HG02798 (cell line): Measurements from ENCODE around the gene MPC1L.

Experiments used
- ATAC-seq: cut with Tn5 transposase; IDR thresholded peaks from one replicate; pipeline ENCODE4 v1.9.1; 2021; ENCODE audit warnings: mild to moderate bottlenecking; ENCODE audit not compliant: unreplicated experiment, poor library complexity

MPC1L gene

DNA sequence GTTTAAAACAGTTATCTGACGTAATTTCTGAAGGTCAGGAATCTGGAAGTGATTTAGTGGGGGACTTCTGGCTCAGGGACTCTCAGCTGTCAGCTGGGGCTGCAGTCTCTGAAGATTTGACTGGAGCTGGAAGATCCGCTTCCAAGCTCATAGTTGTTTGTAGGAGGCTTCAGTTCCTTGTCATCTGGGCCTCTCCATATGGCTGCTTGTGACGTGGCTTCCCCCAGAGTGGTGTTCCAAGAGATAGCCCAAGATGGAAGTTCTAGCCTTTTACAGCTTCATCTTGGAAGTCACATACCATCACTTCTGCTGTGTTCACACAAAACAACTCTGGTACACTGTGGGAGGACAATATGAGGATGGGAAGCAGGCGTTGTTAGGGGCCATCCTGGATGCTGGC is 2.1 kb downstream of the MPC1L start:
- no peak for ATAC-seq

DNA sequence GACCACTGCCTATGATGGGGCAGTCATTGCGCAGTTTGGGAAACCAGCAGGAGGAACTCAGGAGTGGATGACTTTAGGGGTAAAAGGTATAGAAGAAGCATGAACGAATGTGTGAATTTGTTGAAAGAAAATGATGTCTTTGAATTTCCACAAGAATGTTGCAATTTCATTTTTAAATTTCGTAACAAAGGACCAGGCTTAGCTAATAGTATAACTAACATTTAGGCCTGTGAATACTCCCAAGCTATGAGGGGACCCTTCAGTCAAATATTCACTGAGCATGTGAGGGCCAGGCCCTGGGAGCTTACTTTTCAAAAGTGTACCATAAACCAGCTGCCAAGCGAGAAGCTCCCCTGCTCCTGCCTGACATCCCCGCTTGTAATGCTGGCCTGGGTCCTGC is 5.3 kb downstream of the MPC1L start:
- no peak for ATAC-seq

GRCh38 chrX:40632199-40632598 is 9.0 kb downstream of the MPC1L start:
- no peak for ATAC-seq

- no peak for ATAC-seq
Observed at GRCh38 chrX:40637687-40638086, 14.5 kb downstream of the MPC1L start.

DNA sequence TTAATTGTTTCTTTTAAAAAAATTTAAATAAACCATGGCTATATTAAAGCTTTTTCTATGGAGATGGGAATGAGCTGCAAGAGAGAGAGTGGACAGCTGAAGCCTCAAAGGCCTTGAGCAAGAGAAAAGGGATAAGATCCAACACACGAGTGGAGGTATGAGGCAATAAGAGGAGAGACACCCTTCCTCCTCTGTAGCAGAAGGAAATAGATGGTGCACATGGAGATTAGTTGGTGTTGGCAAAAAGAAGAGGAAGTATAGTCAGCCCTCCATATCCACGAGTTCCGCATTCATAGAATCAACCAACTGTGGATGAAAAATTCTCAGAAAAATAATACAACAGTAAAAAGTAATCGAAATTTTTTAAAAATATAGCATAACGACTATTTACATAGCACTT is 20.9 kb downstream of the MPC1L start:
- no peak for ATAC-seq

- no peak for ATAC-seq
Observed at GRCh38 chrX:40644821-40645358, 21.7 kb downstream of the MPC1L start.

DNA sequence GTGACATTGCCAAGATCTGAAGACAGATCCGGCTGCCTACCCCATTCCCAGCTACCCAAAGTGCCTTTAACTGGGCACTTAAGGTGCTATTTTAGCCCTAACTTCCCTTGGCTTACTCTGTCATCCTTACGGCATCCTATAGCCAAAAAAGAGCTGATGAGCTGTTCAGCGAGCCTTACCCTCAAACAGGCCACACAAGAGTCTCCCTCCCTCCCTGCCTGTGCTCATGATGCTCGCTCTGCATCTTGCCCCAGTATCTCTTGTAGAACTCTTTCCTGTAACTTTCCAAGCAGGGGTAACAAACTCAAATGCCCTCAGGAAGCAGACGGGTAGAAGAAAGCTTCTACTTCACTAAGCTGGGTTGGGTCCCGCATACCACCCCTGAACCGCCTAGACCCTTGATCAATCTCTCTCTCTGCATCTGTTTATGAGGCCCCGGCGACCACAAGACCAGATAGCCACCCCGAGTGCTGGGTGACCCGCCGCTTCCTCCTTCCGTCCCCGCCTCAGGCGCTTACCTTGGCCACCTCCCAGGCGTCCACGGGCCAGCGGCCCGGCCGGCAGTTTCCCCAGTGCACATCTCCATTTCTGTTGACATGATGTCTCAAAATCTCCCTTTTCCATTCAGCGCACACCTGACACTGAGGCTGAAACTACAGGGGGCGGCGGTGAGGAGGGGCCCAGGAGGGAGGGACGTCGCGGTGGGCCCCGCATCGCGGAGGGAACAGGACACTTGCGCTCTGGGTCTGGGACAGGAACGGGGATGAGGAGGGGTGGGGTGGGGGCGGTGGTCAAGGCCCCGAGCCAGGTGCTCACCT is 23.5 kb downstream of the MPC1L start:
- ATAC-seq, result peak; percentile 28

GRCh38 chrX:40647307-40648197 is 24.3 kb downstream of the MPC1L start, which contains the start of gene CXorf38:
TSS of gene CXorf38 (minus strand) at chrX:40647561. CDS start at chrX:40647520, 41 bp downstream.
- peak; percentile 84 for ATAC-seq

DNA sequence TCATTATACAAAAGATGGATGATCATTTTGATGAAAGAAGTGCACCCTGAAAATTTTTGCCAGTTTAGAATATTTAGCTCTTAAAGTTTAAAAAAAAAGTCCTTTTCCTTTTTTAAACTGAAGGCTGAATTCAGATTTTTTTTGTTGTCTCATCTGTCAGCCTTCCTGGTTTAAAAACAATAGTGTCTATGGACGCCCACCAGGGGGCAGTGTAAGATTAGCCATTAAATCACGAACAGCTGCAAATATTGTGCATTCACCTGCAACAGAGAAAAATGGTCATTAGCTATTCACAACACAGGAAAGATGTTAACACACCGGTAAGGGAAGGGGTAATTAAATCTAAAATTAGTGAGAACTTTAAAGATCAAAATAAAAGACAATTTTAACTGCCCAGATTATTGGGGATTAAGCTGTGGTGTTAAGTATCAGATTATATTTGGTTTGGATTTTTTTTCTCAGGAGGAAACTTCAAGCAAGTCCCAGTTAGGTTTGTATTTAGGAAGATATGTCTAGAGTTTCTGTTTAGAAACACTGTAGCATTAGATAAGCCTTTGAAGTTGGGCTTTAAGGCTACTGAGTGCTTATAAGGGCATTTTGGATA is 28.5 kb downstream of the MPC1L start:
- ATAC-seq, result no peak

- no peak for ATAC-seq
Observed at GRCh38 chrX:40652664-40653063, 29.4 kb downstream of the MPC1L start.

GRCh38 chrX:40653535-40653934 is 30.3 kb downstream of the MPC1L start:
- no peak for ATAC-seq

- no peak for ATAC-seq
Observed at GRCh38 chrX:40660381-40660780, 37.2 kb downstream of the MPC1L start.

DNA sequence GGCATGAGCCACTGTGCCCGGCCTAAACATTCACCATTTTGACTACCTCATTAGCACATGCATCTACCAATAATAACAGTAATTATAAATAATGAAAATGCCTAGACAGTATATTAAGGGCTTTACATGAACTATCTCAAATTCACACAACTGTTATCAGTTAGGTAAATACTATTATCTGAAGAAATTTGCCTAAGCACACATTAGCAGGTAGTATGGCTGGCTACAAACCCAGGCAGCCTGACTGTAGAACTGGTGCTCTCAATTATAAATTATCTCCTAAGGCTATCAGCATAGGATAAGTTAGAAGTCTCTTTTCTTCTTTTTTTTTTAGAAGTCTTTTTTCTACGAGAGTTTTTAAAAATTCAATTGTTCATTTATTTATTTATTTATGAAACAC is 38.3 kb downstream of the MPC1L start:
- ATAC-seq, result no peak

- ATAC-seq, result no peak
Observed at GRCh38 chrX:40663078-40663740, 40.0 kb downstream of the MPC1L start.

GRCh38 chrX:40663880-40664630 is 40.8 kb downstream of the MPC1L start:
- no peak for ATAC-seq

- no peak for ATAC-seq
Observed at GRCh38 chrX:40671126-40671525, 47.9 kb downstream of the MPC1L start.
